Vagina (tissue), 2 donors: ENCODE data around the gene TNS4.

Experiments
- POLR2A ChIP-seq, 2 donors: fragments of 450-650 bp; IDR thresholded peaks; one replicate each; pipeline ENCODE4 v1.6.1; 2017; ENCODE audit warnings: antibody characterized with exemption in 2 of 2, mild to moderate bottlenecking in 2 of 2, moderate library complexity in 2 of 2
- TF ChIP-seq, protein P1 (sequence below), 3 experiments: fragments of 450-650 bp in 2 of 3; fragments of 200-600 bp in 1 of 3; sonication (generic) in 1 of 3; IDR thresholded peaks; one replicate each; pipeline ENCODE4 v1.5.1; 2017 to 2019; ENCODE audit warnings: antibody characterized with exemption in 3 of 3, mild to moderate bottlenecking in 2 of 3, moderate library complexity in 2 of 3

GRCh38 chr17:40541873-40542557 lies 40.6 kb upstream of the TNS4 start:
- peak in 1 of 2 donors; percentile 13 for TF ChIP-seq POLR2A (IDR thresholded peaks at IDR 0.05)
- TF ChIP-seq, protein P1, sequence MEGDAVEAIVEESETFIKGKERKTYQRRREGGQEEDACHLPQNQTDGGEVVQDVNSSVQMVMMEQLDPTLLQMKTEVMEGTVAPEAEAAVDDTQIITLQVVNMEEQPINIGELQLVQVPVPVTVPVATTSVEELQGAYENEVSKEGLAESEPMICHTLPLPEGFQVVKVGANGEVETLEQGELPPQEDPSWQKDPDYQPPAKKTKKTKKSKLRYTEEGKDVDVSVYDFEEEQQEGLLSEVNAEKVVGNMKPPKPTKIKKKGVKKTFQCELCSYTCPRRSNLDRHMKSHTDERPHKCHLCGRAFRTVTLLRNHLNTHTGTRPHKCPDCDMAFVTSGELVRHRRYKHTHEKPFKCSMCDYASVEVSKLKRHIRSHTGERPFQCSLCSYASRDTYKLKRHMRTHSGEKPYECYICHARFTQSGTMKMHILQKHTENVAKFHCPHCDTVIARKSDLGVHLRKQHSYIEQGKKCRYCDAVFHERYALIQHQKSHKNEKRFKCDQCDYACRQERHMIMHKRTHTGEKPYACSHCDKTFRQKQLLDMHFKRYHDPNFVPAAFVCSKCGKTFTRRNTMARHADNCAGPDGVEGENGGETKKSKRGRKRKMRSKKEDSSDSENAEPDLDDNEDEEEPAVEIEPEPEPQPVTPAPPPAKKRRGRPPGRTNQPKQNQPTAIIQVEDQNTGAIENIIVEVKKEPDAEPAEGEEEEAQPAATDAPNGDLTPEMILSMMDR (IDR thresholded peaks at IDR 0.05) = no peak
